H9 (cell line): ENCODE data around the gene TNPO2. TPM values are rescaled to one million over a fixed set of nuclear protein-coding genes. Genes with fewer than 3 reads are reported as not detected.

Source experiments
- DNase-seq: peaks from one replicate; pipeline ENCODE4 v3.0.0-alpha.2; 2017
- H2AFZ ChIP-seq: one replicate; pipeline ENCODE4 v1.6.1; 2013; ENCODE audit warnings: mild to moderate bottlenecking, low read length, control low read depth, moderate library complexity
- H2AK5ac ChIP-seq: 2 replicates; pipeline ENCODE4 v1.6.1; 2013; ENCODE audit warnings: low read length, control low read depth, mixed read lengths; ENCODE audit not compliant: insufficient read length
- H2BK120ac ChIP-seq: one replicate; pipeline ENCODE4 v1.6.1; 2013; ENCODE audit warnings: low read depth, mild to moderate bottlenecking, low read length, control low read depth, inconsistent platforms; ENCODE audit not compliant: poor library complexity, severe bottlenecking
- H2BK12ac ChIP-seq: 2 replicates; pipeline ENCODE4 v1.6.1; 2013; ENCODE audit warnings: low read length, control low read depth, mixed read lengths, low read depth; ENCODE audit not compliant: insufficient read length
- H2BK15ac ChIP-seq: 2 replicates; pipeline ENCODE4 v1.6.1; 2013; ENCODE audit warnings: low read depth, low read length, control low read depth
- H2BK20ac ChIP-seq: one replicate; pipeline ENCODE4 v1.6.1; 2013; ENCODE audit warnings: low read depth, mild to moderate bottlenecking, low read length, control low read depth, inconsistent platforms; ENCODE audit not compliant: poor library complexity, severe bottlenecking
- H2BK5ac ChIP-seq: 2 replicates; pipeline ENCODE4 v1.6.1; 2013; ENCODE audit warnings: low read length, control low read depth, mixed read lengths; ENCODE audit not compliant: insufficient read length
- H3K14ac ChIP-seq: 2 replicates; pipeline ENCODE4 v1.6.1; 2013; ENCODE audit warnings: low read length, control low read depth; ENCODE audit not compliant: insufficient read depth
- H3K18ac ChIP-seq: 2 replicates; pipeline ENCODE4 v1.6.1; 2013; ENCODE audit warnings: low read depth, mild to moderate bottlenecking, mixed read lengths, low read length, control low read depth; ENCODE audit not compliant: insufficient read length
- H3K23ac ChIP-seq: 2 replicates; pipeline ENCODE4 v1.6.1; 2013; ENCODE audit warnings: low read length, control low read depth, mixed read lengths, low read depth; ENCODE audit not compliant: insufficient read length
- H3K23me2 ChIP-seq: 2 replicates; pipeline ENCODE4 v1.6.1; 2013; ENCODE audit warnings: low read depth, mild to moderate bottlenecking, mixed read lengths, low read length, control low read depth; ENCODE audit not compliant: insufficient read length, poor library complexity, severe bottlenecking
- H3K27ac ChIP-seq: 2 replicates; pipeline ENCODE4 v1.5.1; 2013; ENCODE audit warnings: low read length, control low read depth, mixed read lengths, low read depth; ENCODE audit not compliant: insufficient read length
- H3K27me3 ChIP-seq: 2 replicates; pipeline ENCODE4 v1.6.1; 2013; ENCODE audit warnings: low read length, control low read depth, inconsistent platforms; ENCODE audit not compliant: insufficient read depth
- H3K4ac ChIP-seq: 2 replicates; pipeline ENCODE4 v1.6.1; 2013; ENCODE audit warnings: low read depth, mild to moderate bottlenecking, control low read depth, inconsistent platforms, low read length, moderate library complexity
- H3K4me1 ChIP-seq: 2 replicates; pipeline ENCODE4 v1.6.1; 2013; ENCODE audit warnings: low read length, control low read depth, inconsistent platforms; ENCODE audit not compliant: insufficient read depth
- H3K4me2 ChIP-seq: 2 replicates; pipeline ENCODE4 v1.6.1; 2013; ENCODE audit warnings: low read length, control low read depth, mixed read lengths; ENCODE audit not compliant: insufficient read length, insufficient read depth
- H3K56ac ChIP-seq: 2 replicates; pipeline ENCODE4 v1.6.1; 2013; ENCODE audit warnings: low read depth, mild to moderate bottlenecking, mixed read lengths, low read length, control low read depth; ENCODE audit not compliant: insufficient read length
- H3K79me1 ChIP-seq: 2 replicates; pipeline ENCODE4 v1.6.1; 2013; ENCODE audit warnings: low read depth, mild to moderate bottlenecking, moderate library complexity, low read length, control low read depth, inconsistent platforms; ENCODE audit not compliant: insufficient read depth, poor library complexity, severe bottlenecking
- H3K79me2 ChIP-seq: 2 replicates; pipeline ENCODE4 v1.6.1; 2013; ENCODE audit warnings: low read length, control low read depth, inconsistent platforms; ENCODE audit not compliant: insufficient read depth
- H3K9ac ChIP-seq: 2 replicates; pipeline ENCODE4 v1.6.1; 2013; ENCODE audit warnings: low read length, control low read depth, mixed read lengths; ENCODE audit not compliant: insufficient read length; ENCODE audit errors: extremely low read depth
- H3K9me3 ChIP-seq: one replicate; pipeline ENCODE4 v1.6.1; 2013; ENCODE audit warnings: low read depth, low read length, inconsistent platforms; ENCODE audit not compliant: control insufficient read depth
- H3T11ph ChIP-seq: one replicate; pipeline ENCODE4 v1.6.1; 2013; ENCODE audit warnings: mild to moderate bottlenecking, low read length, control low read depth, inconsistent platforms
- H4K20me1 ChIP-seq: one replicate; pipeline ENCODE4 v1.6.1; 2013; ENCODE audit not compliant: control insufficient read depth, insufficient read length, insufficient read depth
- H4K5ac ChIP-seq: 2 replicates; pipeline ENCODE4 v1.6.1; 2013; ENCODE audit warnings: low read depth, mild to moderate bottlenecking, mixed read lengths, low read length, control low read depth; ENCODE audit not compliant: insufficient read length
- H4K8ac ChIP-seq: replicated peaks from 2 replicates; pipeline ENCODE4 v1.6.1; 2013; ENCODE audit warnings: low read length, control low read depth, mixed read lengths, low read depth; ENCODE audit not compliant: insufficient read length
- H4K91ac ChIP-seq: 2 replicates; pipeline ENCODE4 v1.6.1; 2013; ENCODE audit warnings: low read depth, mild to moderate bottlenecking, moderate library complexity, mixed read lengths, low read length, control low read depth; ENCODE audit not compliant: insufficient read length
- H3K27ac Mint-ChIP-seq, 3 experiments: 2 replicates in 2 of 3; 3 replicates in 1 of 3; pipeline ENCODE4 v1.8.0; 2020 to 2021; ENCODE audit warnings: mixed read lengths in 3 of 3, mild to moderate bottlenecking in 1 of 3, moderate library complexity in 1 of 3
- H3K27me3 Mint-ChIP-seq: 2 replicates; pipeline ENCODE4 v1.8.0; 2021; ENCODE audit warnings: low read depth, mild to moderate bottlenecking, moderate library complexity, mixed read lengths
- H3K36me3 Mint-ChIP-seq, 3 experiments: 2 replicates in 2 of 3; 3 replicates in 1 of 3; pipeline ENCODE4 v1.8.0; 2020 to 2021; ENCODE audit warnings: low read depth in 3 of 3, mixed read lengths in 3 of 3; ENCODE audit not compliant: insufficient read depth in 1 of 3
- H3K4me1 Mint-ChIP-seq, 2 experiments: 2 replicates each; pipeline ENCODE4 v1.8.0; 2020; ENCODE audit warnings: mixed read lengths in 2 of 2
- H3K4me3 Mint-ChIP-seq, 2 experiments: 2 replicates in 1 of 2; 3 replicates in 1 of 2; pipeline ENCODE4 v1.8.0; 2020 to 2021; ENCODE audit warnings: mild to moderate bottlenecking in 2 of 2, mixed read lengths in 2 of 2, moderate library complexity in 1 of 2
- H3K9me3 Mint-ChIP-seq, 2 experiments: 2 replicates in 1 of 2; 3 replicates in 1 of 2; pipeline ENCODE4 v1.8.0; 2020; ENCODE audit warnings: mild to moderate bottlenecking in 2 of 2, mixed read lengths in 2 of 2, moderate library complexity in 1 of 2
- WGBS: extraction: QIAGEN DNeasy Blood & Tissue Kit; methylation state at CpG from one replicate; pipeline ENCODE4 v1.1.7; 2013; ENCODE audit warnings: missing lambda C conversion rate, low lambda C conversion rate, mixed read lengths; ENCODE audit not compliant: insufficient read length; ENCODE audit errors: extremely low coverage; 5-methylcytosine and 5-hydroxymethylcytosine counted together
- total RNA-seq: library from RNA; stranded (reverse); gene quantifications from 2 replicates; pipeline ENCODE4 v1.2.1, GENCODE V29; 2021
- TF ChIP-seq, protein P1 (sequence below): fragments of 200-600 bp; sonication (generic); conservative IDR thresholded peaks from 3 replicates; pipeline ENCODE4 v1.8.0; 2021; ENCODE audit warnings: antibody characterized with exemption, mild to moderate bottlenecking

TNPO2 gene
- total RNA-seq, 1 experiment from 2014 or later, result 159 TPM

DNA sequence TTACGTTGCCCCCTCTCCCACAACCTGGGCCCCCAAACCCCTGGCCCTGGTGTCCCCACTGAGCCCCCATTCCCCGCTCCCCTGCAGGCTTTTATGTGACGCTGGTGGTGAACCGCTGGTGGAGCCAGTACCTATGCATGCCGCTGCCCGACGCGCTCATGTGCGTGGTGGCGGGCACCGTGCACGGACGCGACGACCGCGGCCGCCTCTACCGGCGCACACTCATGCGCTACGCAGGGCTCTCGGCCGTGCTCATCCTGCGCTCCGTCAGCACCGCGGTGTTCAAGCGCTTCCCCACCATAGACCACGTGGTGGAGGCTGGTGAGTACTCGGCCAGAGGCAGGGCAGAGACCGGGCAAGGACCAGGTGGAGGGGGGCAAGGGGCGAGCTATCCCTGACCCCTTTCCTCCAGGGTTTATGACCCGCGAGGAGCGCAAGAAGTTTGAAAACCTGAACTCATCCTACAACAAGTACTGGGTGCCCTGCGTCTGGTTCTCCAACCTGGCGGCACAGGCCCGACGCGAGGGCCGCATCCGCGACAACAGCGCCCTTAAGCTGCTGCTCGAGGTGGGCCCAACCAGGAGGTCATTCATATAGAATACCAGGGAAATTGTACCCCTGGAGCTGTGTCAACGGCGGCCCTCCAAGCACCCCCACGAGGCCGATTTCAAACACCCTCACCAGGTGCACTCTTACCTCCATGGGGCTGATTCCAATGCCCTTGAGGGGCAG is 30.9 kb upstream of the TNPO2 start:
- no peak overlapping the region for H3K27ac ChIP-seq

More for the DNA sequence above, 30.9 kb upstream of the TNPO2 start:
- H3K56ac ChIP-seq, result no peak overlapping the region
- no peak overlapping the region for H3K4ac ChIP-seq
- no peak overlapping the region for H3K23ac ChIP-seq
- H2BK120ac ChIP-seq, result no peak overlapping the region
- H4K91ac ChIP-seq, result no peak overlapping the region
- TF ChIP-seq, protein P1, sequence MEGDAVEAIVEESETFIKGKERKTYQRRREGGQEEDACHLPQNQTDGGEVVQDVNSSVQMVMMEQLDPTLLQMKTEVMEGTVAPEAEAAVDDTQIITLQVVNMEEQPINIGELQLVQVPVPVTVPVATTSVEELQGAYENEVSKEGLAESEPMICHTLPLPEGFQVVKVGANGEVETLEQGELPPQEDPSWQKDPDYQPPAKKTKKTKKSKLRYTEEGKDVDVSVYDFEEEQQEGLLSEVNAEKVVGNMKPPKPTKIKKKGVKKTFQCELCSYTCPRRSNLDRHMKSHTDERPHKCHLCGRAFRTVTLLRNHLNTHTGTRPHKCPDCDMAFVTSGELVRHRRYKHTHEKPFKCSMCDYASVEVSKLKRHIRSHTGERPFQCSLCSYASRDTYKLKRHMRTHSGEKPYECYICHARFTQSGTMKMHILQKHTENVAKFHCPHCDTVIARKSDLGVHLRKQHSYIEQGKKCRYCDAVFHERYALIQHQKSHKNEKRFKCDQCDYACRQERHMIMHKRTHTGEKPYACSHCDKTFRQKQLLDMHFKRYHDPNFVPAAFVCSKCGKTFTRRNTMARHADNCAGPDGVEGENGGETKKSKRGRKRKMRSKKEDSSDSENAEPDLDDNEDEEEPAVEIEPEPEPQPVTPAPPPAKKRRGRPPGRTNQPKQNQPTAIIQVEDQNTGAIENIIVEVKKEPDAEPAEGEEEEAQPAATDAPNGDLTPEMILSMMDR, result no peak
- no peak overlapping the region for H4K5ac ChIP-seq
- no peak overlapping the region for H2BK12ac ChIP-seq
- no peak overlapping the region for H2AK5ac ChIP-seq
- H3K79me1 ChIP-seq, result no peaks in the 10 kb centered on the region
- no peak for DNase-seq
- Mint-ChIP-seq H3K9me3 (no peaks in the 10 kb centered on the region), H3K27me3 (peaks cover 59% of the 10 kb centered on the region), H3K4me1 (peaks cover 19 to 30% of the 10 kb centered on the region in 2 experiments), H3K27ac (no peak overlapping the region), H3K4me3 (no peak overlapping the region), H3K36me3 (0 out of 7 replicates have a peak, but pooled peaks cover 0 to 3% (median 0%) of the 10 kb centered on the region in 3 experiments)
- no peak overlapping the region for H3T11ph ChIP-seq
- no CpG with 5 or more reads among the region's 50 CpGs for WGBS
- H3K18ac ChIP-seq, result no peak overlapping the region
- peaks cover 6% of the 10 kb centered on the region for H3K23me2 ChIP-seq
- H3K79me2 ChIP-seq, result no peaks in the 10 kb centered on the region
- H3K27me3 ChIP-seq, result no peaks in the 10 kb centered on the region
- no peak overlapping the region for H2BK20ac ChIP-seq
- H3K4me1 ChIP-seq, result no peaks in the 10 kb centered on the region
- H3K9ac ChIP-seq, result no peak overlapping the region
- no peaks in the 10 kb centered on the region for H3K9me3 ChIP-seq
- H3K4me2 ChIP-seq, result no peak overlapping the region
- H3K14ac ChIP-seq, result no peak overlapping the region
- H4K20me1 ChIP-seq, result no peaks in the 10 kb centered on the region
- no peak overlapping the region for H2BK5ac ChIP-seq
- no peak overlapping the region for H2AFZ ChIP-seq
- H2BK15ac ChIP-seq, result no peak overlapping the region
- H4K8ac ChIP-seq, result no peak overlapping the region
